Activated naive CD4-positive, alpha-beta T cell treated with anti-CD3 and anti-CD28 coated beads, Interleukin-2, amount 10 ng/mL, durations not matched to agents 7 days and 5 days (primary cell): ENCODE data around the gene IL1RAPL2.

Experiments
- CTCF ChIA-PET: fragments of 350-600 bp; sonication (Branson Sonifier 250); formaldehyde crosslinking; loops from one replicate; lab custom pipeline; 2021; ENCODE audit warnings: antibody characterized with exemption; lab: Charles Lee
- DNase-seq: peaks from one replicate; pipeline ENCODE4 v3.0.0-alpha.2; 2020
- H3K27ac Mint-ChIP-seq: one replicate; pipeline ENCODE4 v1.8.0; 2021; ENCODE audit warnings: mild to moderate bottlenecking, moderate library complexity, mixed read lengths
- H3K27me3 Mint-ChIP-seq: one replicate; pipeline ENCODE4 v1.8.0; 2021; ENCODE audit warnings: mild to moderate bottlenecking, mixed read lengths
- H3K36me3 Mint-ChIP-seq: one replicate; pipeline ENCODE4 v1.8.0; 2021; ENCODE audit warnings: mixed read lengths
- H3K4me1 Mint-ChIP-seq: one replicate; pipeline ENCODE4 v1.8.0; 2021; ENCODE audit warnings: mixed read lengths
- H3K4me3 Mint-ChIP-seq: one replicate; pipeline ENCODE4 v1.8.0; 2021; ENCODE audit warnings: mild to moderate bottlenecking, moderate library complexity, mixed read lengths
- H3K9me3 Mint-ChIP-seq: one replicate; pipeline ENCODE4 v1.8.0; 2021; ENCODE audit warnings: mixed read lengths

Gene IL1RAPL2

DNA sequence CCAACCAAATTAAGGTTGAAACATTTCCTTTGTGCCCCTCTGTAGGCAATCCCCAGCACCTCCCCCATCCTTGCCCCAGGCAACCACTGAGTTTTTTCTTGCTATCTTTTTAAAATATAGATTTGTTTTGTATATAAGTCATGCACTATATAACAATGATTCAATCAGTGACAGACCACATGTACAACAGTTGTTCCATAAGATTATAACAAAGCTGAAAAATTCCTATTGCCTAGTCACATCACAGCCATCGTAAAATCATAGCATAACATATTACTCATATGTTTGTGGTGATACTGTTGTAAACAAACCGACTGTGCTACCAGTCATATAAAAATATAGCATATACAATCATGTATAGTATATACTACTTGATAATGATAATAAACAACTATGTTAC, 1044.4 kb downstream of the IL1RAPL2 start:
- DNase-seq = no peak
- no peaks in the 10 kb centered on the region for H3K36me3 Mint-ChIP-seq
- H3K9me3 Mint-ChIP-seq = no peaks in the 10 kb centered on the region
- no peaks in the 10 kb centered on the region for H3K4me1 Mint-ChIP-seq
- no peak overlapping the region for H3K4me3 Mint-ChIP-seq
- no peaks in the 10 kb centered on the region for H3K27me3 Mint-ChIP-seq
- no peak overlapping the region for H3K27ac Mint-ChIP-seq
- CTCF ChIA-PET = no interaction called here

DNA sequence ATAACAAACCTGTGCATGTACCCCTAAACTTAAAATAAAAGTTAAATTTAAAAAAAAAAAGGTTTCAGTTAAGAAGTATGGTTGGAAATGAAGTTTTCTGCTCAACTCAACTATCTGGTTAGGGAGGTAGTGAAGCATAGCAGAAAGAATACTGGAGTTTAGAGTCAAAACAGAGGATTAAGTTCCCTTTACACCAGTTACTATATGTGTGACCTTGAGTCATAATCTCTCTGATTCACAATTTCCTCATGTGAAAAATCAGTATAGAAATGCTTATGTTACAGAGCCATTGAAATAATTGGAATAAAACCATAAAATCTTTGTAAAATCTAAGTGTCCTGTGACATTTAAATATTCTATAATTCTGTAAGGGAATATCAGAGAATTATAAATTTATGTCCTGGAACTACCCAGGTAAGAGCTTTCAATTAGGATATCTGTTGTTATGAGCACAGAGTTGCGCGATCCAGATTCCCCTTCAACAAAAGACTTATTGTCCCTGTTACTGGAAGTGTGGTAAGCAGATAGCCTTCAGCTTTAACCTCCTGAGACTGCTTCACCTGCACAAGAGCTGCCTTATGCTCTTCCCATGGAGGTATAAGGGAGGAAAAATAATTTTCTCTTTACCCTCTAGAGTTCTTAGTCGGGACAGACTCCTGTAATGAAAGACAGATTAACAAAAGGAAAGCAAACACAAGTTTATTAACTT, 1052.5 kb downstream of the IL1RAPL2 start:
- no peak overlapping the region for H3K4me3 Mint-ChIP-seq
- no peaks in the 10 kb centered on the region for H3K36me3 Mint-ChIP-seq
- H3K4me1 Mint-ChIP-seq = no peaks in the 10 kb centered on the region
- CTCF ChIA-PET = no interaction called here
- no peak overlapping the region for H3K27ac Mint-ChIP-seq
- H3K9me3 Mint-ChIP-seq = no peaks in the 10 kb centered on the region
- H3K27me3 Mint-ChIP-seq = no peaks in the 10 kb centered on the region
- DNase-seq = no peak

DNA sequence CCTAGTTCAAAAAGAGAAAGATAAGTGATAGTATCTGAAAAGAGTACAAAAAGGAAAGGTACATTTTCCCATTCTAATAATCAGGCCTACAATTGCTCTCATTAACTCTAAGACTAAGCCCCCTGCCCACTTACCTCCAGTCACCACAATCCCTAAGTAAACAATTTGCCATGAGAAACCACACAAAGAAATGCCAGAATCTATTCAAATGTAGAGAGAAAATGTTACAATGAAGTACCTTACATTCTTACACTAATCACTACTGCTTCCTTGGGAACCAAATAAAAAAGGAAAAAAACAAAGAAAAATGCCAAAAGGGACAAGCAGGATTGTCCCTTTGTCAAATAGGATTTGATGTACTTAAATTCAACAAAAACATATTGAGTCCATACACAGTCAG, 1068.2 kb downstream of the IL1RAPL2 start:
- no peak for DNase-seq
- H3K27ac Mint-ChIP-seq = no peak overlapping the region
- CTCF ChIA-PET = no interaction called here
- H3K4me3 Mint-ChIP-seq = no peak overlapping the region
- H3K36me3 Mint-ChIP-seq = no peaks in the 10 kb centered on the region
- H3K4me1 Mint-ChIP-seq = no peaks in the 10 kb centered on the region
- no peaks in the 10 kb centered on the region for H3K9me3 Mint-ChIP-seq
- H3K27me3 Mint-ChIP-seq = no peaks in the 10 kb centered on the region

DNA sequence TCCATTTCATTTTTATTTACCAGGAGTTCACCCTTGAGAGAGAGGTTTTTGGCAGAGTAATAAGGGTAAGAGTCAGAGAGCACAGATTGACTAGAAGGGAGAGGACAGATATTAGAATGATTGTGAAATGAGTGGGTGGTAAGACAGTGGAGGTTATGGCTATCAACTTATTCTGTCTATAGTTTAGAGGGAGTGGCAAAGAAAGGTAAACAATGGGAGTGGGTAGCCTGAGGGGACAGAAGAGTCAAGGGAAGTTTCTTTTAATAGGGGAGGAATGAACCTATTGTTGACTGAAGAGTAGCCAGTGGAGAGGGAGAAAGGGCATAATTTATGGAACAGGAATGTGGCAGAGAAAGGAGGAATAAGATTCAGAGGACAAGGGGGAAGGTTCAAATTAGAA, 1069.8 kb downstream of the IL1RAPL2 start:
- Mint-ChIP-seq H3K4me3 (no peak overlapping the region), H3K9me3 (no peaks in the 10 kb centered on the region), H3K36me3 (no peaks in the 10 kb centered on the region), H3K4me1 (no peaks in the 10 kb centered on the region), H3K27me3 (no peaks in the 10 kb centered on the region), H3K27ac (no peak overlapping the region)
- CTCF ChIA-PET = no interaction called here
- DNase-seq = no peak

DNA sequence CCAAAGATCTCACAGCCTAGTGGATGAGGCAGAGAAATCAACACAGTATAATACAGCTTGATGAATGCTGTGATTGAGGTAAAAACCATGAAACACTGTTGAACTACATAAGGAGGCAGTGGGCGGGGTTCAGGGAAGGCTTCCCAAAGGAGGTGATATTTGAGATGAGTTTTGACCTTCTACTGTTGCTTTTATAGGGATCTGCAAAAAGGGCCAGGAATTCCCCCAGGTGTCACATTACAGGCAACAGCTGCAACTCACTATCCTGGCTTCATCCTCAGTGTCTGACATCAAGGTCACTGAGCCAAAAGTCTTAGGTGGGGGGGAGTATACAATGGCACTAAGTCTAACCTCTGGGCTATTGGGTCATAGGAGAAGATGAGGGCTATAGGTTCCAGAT, 1070.7 kb downstream of the IL1RAPL2 start:
- Mint-ChIP-seq H3K27ac (no peak overlapping the region), H3K4me1 (no peaks in the 10 kb centered on the region), H3K4me3 (no peak overlapping the region), H3K9me3 (no peaks in the 10 kb centered on the region), H3K36me3 (no peaks in the 10 kb centered on the region), H3K27me3 (no peaks in the 10 kb centered on the region)
- CTCF ChIA-PET = no interaction called here
- no peak for DNase-seq

DNA sequence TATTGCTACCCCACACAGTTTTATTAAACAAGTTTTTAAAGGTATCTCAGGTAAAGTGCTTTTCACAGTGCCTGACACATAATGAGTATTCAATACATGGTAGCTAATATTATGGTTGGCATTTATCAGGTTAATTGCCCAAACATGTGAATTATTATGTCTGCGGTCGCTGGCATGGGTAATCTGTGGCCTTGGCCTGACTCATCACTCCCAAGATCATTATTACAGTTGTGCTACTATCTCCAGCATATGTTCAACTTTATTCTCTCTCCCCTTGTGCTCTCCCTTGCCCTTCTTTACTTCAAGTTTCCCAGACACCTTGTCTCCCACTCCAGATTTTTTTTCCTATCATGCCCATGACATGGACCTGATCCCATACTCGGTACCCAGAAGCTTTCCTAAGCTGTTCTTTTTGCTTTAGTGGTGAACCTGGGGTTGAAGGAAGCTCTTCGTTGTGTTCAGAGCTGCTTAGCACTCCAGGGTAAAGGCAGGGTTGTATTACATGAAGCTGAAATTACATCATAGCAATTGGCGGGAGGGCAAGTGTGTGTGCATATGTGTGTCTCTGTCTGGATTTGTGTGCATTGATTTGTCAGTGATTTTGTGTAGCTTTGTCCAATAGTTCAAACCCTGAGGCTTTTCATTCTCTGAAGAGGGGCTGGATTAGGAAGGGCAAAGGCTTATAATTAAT, 1079.8 kb downstream of the IL1RAPL2 start:
- no peaks in the 10 kb centered on the region for H3K27me3 Mint-ChIP-seq
- DNase-seq = no peak
- no peaks in the 10 kb centered on the region for H3K36me3 Mint-ChIP-seq
- H3K27ac Mint-ChIP-seq = peak overlapping the region; percentile 29
- no peaks in the 10 kb centered on the region for H3K9me3 Mint-ChIP-seq
- CTCF ChIA-PET = no interaction called here
- no peaks in the 10 kb centered on the region for H3K4me1 Mint-ChIP-seq
- no peak overlapping the region for H3K4me3 Mint-ChIP-seq

DNA sequence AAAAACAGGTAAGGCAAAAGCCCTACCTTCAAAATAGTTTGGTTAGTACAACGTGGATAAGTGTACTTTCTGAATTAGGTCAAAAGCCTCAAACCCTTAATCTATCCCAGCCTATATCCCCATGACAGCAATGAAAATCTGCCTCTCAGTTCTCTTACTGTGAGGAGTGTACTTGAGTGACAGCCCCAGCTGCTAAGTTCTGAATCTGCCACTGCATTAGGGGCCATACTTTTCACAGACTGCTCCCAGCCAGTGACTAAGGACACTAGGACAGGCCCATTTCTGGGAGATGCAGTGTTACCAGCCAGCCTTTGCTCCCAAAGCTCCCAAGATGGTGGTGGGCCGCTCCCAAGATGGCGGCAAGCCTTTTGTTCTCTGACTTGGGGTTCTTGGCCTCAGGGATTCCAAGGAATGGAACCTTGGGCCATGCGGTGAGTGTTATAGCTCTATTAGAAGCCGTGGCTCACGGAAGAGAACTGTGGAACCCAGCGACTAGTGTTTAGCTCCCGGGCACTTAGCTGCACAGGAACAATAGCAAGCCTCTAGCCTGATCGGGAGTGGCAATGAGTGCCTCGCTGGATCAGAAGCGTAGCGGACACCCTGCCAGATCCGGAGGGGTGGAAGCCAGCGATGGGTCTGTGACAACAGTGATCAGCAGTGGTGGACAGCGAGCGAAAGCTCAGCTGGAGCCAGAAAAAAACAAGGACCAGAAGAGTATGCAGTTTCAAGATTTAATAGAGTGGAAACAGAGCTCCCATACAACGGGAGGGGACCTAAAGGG, 1080.8 kb downstream of the IL1RAPL2 start:
- no peaks in the 10 kb centered on the region for H3K4me1 Mint-ChIP-seq
- CTCF ChIA-PET = no interaction called here
- no peaks in the 10 kb centered on the region for H3K36me3 Mint-ChIP-seq
- H3K4me3 Mint-ChIP-seq = no peak overlapping the region
- H3K27me3 Mint-ChIP-seq = no peaks in the 10 kb centered on the region
- H3K9me3 Mint-ChIP-seq = no peaks in the 10 kb centered on the region
- no peak for DNase-seq
- no peak overlapping the region for H3K27ac Mint-ChIP-seq

DNA sequence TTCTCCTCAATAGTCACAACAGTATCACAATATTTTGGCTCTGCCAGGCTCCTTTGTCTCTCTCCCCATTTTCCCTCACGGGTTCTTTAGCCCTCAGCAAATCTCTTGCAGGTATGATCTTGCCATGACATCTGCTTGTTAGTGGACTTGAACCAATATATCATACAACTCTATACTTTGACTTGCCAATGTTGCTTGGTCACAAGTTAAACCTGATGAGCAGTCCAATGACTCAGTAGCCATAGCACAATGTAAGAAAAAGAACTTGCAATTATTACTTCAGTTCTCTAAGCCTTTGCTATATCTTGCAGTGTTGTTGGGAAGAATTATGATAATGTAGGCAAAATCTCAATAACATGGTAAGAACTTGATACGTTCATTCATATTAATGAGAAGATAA, 1081.8 kb downstream of the IL1RAPL2 start:
- no peak for DNase-seq
- Mint-ChIP-seq H3K4me1 (no peaks in the 10 kb centered on the region), H3K36me3 (no peaks in the 10 kb centered on the region), H3K27ac (no peak overlapping the region), H3K27me3 (no peaks in the 10 kb centered on the region), H3K4me3 (no peak overlapping the region), H3K9me3 (no peaks in the 10 kb centered on the region)
- CTCF ChIA-PET = no interaction called here

GRCh38 chrX:105648732-105649131, 1082.7 kb downstream of the IL1RAPL2 start:
- Mint-ChIP-seq H3K4me3 (no peak overlapping the region), H3K27ac (no peak overlapping the region), H3K27me3 (no peaks in the 10 kb centered on the region), H3K4me1 (no peaks in the 10 kb centered on the region), H3K9me3 (no peaks in the 10 kb centered on the region), H3K36me3 (no peaks in the 10 kb centered on the region)
- CTCF ChIA-PET = no interaction called here
- no peak for DNase-seq

DNA sequence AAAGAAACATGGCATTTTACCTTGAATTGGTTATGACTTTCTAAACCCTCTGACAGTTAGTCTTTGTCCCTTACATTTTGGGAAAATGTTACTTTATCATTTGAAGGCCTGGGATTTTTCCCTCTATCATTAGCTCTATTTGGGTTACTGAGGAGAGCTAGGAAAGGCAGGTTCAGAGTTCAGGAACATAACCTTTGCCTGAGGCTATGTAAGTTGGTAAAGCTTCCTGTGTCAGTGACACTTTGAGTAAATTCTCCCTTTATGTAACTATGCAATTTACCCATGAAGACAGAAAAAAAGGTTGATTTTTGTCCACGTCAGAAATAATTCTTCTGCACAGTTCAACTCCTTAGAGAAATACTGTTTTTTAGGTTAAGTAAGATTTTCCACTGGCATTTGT, 1084.6 kb downstream of the IL1RAPL2 start:
- Mint-ChIP-seq H3K27ac (no peak overlapping the region), H3K4me1 (no peaks in the 10 kb centered on the region)

DNA sequence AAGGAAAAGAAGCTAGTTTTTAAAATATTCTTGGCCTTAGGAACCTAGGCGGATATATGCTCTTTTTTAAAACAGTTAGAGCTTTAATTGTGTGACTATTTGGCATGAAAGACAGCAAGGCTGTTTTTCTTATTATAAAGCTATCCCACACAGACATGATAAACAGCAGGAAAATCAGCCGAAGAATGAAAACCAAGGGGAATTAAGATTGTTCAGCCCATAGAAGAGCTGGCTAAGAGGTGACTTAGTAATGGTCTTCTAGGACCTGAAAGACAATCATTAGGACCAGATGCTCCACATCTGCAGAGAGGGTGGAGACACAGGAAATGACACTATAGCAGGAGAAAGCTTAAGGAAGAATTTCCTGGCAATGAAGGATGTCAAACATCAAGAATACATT, 1085.0 kb downstream of the IL1RAPL2 start:
- Mint-ChIP-seq H3K4me3 (no peak overlapping the region), H3K4me1 (no peaks in the 10 kb centered on the region), H3K9me3 (no peaks in the 10 kb centered on the region), H3K36me3 (no peaks in the 10 kb centered on the region), H3K27me3 (no peaks in the 10 kb centered on the region), H3K27ac (no peak overlapping the region)
- CTCF ChIA-PET = no interaction called here
- no peak for DNase-seq

More for the DNA sequence above, 1084.6 kb downstream of the IL1RAPL2 start:
- H3K4me3 Mint-ChIP-seq = no peak overlapping the region
- DNase-seq = no peak
- H3K9me3 Mint-ChIP-seq = no peaks in the 10 kb centered on the region
- no peaks in the 10 kb centered on the region for H3K36me3 Mint-ChIP-seq
- no peaks in the 10 kb centered on the region for H3K27me3 Mint-ChIP-seq
- CTCF ChIA-PET = no interaction called here

GRCh38 chrX:105653891-105654290, 1087.9 kb downstream of the IL1RAPL2 start:
- no peaks in the 10 kb centered on the region for H3K27me3 Mint-ChIP-seq
- H3K4me3 Mint-ChIP-seq = no peak overlapping the region
- H3K9me3 Mint-ChIP-seq = no peaks in the 10 kb centered on the region
- CTCF ChIA-PET = no interaction called here
- DNase-seq = no peak
- H3K27ac Mint-ChIP-seq = no peak overlapping the region
- no peaks in the 10 kb centered on the region for H3K4me1 Mint-ChIP-seq
- no peaks in the 10 kb centered on the region for H3K36me3 Mint-ChIP-seq

DNA sequence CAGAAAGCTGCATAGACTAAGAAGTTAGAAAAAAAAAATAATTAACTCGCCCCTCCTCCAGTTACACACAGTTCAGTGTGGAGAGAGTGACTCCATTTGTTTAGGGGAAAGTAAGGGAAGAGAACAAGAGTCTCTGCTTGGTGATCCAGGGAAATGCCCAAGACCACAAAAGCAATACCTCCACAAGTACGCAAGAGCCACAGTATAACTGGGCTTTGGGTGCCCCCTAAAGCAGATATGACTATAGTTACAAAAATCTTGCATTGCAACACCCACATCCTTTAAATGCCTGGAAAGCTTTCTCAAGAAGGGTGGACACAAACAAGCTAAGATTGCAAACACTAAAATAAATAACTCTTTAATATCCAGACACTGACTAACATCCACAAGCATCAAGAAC, 1092.1 kb downstream of the IL1RAPL2 start:
- Mint-ChIP-seq H3K27me3 (no peaks in the 10 kb centered on the region), H3K27ac (no peak overlapping the region), H3K9me3 (no peaks in the 10 kb centered on the region), H3K4me1 (no peaks in the 10 kb centered on the region), H3K36me3 (no peaks in the 10 kb centered on the region), H3K4me3 (no peak overlapping the region)
- CTCF ChIA-PET = no interaction called here
- DNase-seq = no peak

GRCh38 chrX:105662248-105662647, 1096.2 kb downstream of the IL1RAPL2 start:
- Mint-ChIP-seq H3K4me3 (no peak overlapping the region), H3K4me1 (no peaks in the 10 kb centered on the region), H3K9me3 (no peaks in the 10 kb centered on the region), H3K36me3 (no peaks in the 10 kb centered on the region), H3K27me3 (no peaks in the 10 kb centered on the region), H3K27ac (no peak overlapping the region)
- CTCF ChIA-PET = no interaction called here
- no peak for DNase-seq

GRCh38 chrX:105664243-105664642, 1098.2 kb downstream of the IL1RAPL2 start:
- Mint-ChIP-seq H3K36me3 (no peaks in the 10 kb centered on the region), H3K4me3 (no peak overlapping the region), H3K27ac (no peak overlapping the region), H3K27me3 (no peaks in the 10 kb centered on the region), H3K4me1 (no peaks in the 10 kb centered on the region), H3K9me3 (no peaks in the 10 kb centered on the region)
- CTCF ChIA-PET = no interaction called here
- DNase-seq = no peak
